HL-60/S4 (cell line): ENCODE measurements around the gene TMEM258.

ENCODE experiments used
- in situ Hi-C: fragments of 300-500 bp; cut with MboI; formaldehyde crosslinking; loops from 2 replicates; pipeline ENCODE4 v1.14.3; 2022; ENCODE audit warnings: low sequenced_read_pairs

Gene TMEM258

DNA sequence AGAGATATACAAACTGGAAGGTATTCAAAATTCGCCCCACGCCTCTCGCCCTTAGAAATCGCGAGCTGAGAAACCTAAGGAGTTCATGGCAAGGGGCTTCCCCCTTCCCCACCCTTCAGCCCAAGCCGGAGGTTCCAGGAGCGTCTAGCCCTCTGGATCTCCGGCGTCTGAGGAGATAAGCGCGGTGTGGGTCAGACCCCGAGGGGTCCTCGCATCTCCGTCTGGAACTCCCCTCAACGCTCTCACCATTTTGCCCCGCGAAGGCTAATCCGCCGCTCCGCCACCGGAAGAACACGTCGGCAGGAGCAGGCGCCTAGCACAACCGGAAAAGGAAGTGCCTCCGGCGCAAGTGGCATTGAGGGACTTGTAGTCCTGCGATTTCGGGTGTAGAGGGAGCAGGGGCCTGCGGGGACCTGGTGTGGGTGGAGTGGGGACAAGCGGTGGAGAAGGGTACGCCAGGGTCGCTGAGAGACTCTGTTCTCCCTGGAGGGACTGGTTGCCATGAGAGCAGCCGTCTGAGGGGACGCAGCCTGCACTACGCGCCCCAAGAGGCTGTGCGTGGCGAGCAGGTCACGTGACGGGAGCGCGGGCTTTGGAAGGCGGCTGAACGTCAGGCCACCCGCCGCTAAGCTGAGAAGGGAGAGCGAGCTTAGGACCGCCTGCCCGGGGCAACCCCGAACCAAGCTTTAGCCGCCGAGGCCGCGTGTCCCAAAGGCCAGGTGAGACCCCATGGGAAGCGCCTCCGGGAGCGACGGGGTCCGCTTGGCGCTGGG lies at the start of gene TMEM258, which contains the start of gene FEN1:
Gene TMEM258, minus strand, starts transcription at position 290 of the 773 bp plus-strand sequence. Its CDS starts 41 bp downstream, at position 249.
Gene FEN1, plus strand, starts transcription at position 602 of the 773 bp plus-strand sequence. CDS start 2,451 bp downstream, outside the sequence.
- in situ Hi-C loops: no loop called here

DNA sequence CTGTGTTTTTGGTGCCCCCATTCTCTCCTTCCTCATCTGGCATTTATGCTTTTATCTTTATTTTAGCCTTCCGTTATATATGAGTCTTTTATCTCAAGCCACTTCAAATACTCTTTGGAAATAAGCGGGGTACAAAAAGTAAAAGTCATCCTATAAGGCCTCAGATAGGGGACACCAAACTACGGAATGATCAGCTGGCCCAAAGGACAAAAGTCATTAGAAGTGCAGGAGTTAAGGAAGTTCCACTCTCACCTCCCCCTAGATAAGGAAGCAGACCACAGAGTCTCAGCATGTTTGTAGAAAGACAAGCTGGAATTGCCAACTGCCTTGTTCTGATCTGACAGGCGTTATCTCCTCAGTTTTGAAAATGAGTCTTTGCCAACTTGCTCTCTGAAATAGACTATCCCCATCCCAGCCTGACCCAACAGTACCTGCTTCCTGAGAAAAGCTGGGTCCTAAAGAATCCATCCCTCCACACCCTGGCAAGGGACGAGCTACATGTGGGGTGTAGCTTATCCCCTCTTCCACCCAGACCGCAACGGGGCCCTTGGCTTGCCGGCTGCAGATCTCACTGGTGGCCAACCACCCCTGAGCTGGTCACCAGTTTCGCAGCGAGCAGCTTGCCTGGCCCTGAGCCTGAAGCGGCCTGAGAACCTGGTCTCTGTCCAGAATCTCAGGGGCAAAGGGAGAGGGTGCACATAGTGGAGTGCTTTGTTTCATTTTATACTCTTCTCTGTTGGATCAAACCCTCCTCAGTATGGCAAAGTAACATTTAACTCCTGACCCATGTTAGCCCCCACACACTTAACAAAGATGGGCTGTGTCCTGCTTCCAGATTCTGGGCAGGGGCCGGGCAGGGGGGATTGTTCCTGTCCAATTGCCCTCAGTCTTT lies 49.5 kb upstream of the TMEM258 start:
- in situ Hi-C loops: no loop called here

DNA sequence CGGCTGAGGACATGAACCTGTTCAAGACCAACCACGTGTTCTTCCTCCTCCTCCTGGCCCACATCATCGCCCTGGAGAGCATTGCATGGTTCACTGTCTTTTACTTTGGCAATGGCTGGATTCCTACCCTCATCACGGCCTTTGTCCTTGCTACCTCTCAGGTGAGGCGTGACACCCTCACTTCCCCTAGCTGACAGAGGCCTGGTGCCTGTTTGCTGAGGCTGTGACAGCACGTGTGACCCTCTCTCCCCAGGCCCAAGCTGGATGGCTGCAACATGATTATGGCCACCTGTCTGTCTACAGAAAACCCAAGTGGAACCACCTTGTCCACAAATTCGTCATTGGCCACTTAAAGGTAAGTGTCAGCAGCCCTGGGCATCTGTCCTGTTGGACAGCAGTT lies 48.0 kb upstream of the TMEM258 start:
- in situ Hi-C loops: no loop called here

DNA sequence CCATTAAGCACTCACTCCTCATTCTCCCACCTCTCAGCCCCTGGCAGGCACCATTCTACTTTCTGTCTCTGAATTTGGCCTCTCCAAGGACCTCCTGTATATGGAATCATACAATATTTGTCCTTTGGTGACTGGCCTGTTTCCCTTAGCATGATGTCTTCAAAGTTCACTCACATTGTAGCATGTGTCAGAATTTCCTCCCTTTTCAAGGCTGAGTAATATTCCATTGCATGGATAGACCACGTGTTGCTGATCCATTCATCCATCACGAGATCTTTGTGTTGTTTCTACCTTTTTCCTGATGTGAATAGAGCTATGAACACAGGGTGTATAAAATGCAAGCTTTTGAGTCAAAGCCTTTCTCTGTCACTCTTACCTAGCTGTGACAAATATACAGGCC lies 47.3 kb upstream of the TMEM258 start:
- in situ Hi-C loops: no loop called here

DNA sequence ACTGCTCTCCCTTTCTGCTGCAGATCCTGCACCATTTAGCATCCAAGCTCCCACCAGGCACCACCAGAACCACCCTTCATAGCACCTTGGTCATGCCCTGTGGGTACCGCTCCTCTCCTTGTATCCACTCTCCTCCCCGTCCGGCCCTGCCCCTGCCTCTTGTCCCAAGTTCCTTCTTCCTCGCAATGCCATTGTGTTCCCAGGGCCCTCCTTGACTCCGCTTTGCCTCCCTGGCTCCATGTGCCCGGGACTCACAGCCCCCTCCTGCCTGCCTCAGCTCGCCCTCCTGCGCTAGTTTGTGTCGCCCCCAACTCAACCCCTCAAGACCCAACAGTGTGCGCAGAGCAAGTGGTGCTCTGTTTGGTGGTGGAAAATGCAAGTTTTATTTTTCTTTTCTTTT lies 46.5 kb upstream of the TMEM258 start:
- in situ Hi-C loops: no loop called here

DNA sequence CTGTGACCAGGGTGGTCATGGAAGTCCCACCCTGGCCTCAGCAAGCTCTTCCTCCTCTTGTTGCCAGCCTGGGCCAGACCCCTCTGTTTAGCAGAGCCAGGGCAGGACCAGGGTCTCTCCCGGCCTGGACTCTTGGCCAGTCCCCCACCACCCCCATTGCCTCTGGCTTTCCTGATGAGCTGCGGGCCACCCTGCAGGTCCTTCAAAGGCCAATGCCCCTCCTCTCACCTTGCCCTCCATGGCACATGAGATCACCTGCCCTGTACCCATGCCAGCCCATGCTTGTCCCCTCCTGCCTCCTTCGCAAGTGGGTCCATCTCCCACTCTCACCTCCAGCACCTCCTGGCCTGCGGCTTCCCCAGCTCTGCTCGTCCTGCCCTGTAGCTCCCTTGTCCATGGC lies 46.1 kb upstream of the TMEM258 start:
- in situ Hi-C loops: no loop called here

DNA sequence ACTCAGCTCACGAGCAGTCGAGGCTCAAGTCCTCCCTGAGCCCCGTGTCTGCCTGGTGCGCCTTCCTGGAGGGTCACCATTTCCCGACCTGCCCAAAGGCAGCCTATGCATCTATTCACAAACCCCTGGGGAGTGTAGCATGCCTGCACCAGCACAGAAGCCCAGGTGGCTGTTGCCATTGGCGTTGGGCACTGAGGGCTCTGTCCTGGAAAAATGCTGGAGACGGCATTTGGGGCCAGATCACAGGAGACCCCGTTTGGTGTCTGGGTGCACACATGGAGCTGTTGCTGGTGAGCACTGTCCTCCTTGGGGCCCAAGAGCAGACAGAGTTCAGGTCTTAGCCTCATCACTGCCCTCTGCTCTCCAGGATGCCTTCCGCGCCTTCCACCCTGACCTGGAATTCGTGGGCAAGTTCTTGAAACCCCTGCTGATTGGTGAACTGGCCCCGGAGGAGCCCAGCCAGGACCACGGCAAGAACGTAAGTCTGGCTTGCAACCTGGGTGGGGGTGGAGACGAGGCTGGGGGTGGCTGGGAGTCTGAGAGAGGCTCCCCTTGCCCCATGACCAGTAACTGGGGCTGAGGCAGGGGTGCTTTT lies 45.1 kb upstream of the TMEM258 start:
- in situ Hi-C loops: no loop called here

DNA sequence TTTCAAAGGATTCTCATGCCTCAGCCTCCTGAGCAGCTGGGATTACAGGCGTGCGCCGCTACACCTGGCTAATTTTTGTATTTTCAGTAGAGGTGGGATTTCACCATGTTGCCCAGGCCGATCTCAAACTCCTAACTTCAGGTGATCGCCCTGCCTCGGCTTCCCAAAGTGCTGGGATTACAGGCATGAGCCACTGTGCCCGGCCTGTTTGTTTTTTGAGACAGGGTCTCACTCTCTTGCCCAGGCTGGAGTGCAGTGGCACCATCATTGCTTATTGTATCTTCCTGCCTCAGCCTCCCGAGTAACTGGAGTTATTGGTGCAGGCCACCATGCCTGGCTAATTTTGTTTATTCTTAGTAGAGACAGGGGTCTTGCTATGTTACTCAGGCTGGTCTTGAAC lies 43.8 kb upstream of the TMEM258 start:
- in situ Hi-C loops: no loop called here

DNA sequence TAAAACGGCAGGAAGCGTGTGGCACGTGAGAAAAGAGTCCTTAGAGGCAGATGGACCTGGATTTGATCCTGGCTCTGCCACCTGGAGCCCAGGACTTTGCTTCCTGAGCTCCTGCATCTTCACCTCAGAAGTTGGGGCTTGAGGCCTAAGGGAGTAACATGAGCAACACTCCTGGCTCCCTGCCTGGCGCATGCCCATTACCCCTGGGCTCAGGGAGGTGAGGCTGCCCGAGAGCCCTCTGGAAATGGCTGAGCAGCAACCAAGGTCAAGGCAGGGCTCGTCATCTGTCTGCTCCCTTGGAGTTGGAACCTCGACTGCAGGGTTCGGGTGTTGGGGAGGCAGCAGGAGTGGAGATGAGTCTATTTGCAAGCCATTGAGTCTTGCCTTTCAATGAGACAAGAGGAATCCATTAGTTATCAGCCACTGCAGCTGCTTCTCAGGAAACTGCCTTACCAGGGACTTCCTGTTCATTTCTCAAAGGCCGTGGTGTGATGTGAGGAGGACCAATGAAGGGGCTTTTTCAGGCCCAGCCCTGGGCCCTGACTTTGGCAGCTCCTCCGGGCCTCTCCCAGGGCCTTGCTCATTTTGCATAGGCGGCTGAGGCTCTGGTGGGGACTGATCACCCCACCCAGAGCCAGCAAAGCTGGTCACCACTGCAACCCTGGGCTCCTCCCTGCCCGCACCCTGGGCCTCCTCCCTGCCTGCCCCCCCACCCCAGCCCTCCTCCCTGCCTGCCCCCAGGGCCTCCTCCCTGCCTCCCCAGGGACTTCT lies 42.1 kb upstream of the TMEM258 start:
- in situ Hi-C loops: no loop called here

DNA sequence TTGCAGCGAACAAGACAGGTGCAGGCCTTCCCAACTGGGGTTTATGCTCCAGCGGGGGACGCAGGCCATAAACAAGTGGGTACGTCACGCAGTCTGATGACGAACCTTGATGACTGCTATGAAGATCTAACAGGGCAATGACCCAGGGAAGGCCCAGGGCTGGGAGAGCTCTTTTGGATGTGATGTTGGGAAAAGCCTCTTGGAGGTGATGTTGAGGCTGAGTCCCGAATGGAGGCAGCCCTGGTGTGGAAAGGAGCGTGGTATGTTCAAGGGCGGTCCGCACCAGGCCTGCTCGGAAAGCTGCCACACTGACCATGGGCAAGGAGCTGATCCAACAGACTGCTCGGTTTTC lies 41.5 kb upstream of the TMEM258 start:
- in situ Hi-C loops: no loop called here

DNA sequence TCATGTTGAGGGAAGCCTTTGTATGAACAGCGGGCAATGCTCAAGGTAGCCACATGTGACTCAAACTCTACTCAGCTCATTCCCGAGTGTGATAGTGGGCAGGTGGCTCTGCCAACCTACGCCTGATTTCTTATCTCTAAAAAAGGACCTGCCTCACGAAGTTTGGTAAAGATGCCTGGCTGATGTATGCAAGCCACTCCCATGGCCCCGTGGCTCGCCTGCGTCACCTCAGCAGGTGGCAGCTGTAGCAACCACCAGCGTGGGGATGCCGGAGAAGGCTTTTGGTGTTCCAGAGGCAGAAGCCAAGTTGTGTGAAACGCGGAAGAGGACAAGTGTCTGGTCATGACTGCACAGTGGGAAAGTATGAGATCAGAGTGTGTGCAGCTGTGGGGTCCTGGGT lies 41.1 kb upstream of the TMEM258 start:
- in situ Hi-C loops: no loop called here

DNA sequence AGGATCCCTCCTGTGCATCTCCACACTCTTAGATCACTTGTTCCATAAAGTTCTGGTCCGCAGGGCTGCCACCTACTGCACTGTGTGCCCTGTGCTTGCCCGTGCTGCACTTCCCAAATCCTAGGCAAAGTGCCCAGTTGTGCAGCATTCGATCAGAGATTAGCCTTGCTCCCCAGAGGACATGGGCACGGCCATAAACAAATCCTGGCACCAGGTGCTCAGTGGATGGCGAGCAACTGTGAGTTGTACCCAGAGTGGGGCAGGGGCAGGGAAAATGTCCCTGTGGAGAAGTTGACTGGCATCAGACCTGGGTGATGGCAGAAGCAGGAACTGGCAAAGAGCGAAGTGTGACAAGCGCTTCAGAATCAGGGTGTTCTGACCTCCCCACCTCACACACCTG lies 40.4 kb upstream of the TMEM258 start:
- in situ Hi-C loops: no loop called here

DNA sequence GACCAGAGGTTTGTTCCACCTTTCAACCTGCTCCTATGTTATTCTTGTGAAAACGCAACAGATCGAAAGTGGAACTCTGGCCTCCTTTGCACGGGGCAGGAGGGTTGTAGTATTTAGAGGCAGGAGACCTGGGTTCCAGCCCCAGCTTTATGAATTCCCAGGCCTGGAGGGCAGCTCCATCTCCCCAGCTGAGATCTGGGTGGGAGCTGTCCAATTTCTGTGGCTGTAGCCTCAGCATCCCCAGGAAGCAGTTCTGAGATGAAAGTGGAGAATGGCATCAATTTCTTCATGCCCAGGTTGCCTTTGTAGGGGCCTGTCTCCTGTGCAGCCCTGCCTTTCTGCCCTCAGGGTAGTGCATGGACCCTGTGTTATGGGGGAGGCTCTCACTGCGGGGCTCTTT lies 39.8 kb upstream of the TMEM258 start:
- in situ Hi-C loops: no loop called here

DNA sequence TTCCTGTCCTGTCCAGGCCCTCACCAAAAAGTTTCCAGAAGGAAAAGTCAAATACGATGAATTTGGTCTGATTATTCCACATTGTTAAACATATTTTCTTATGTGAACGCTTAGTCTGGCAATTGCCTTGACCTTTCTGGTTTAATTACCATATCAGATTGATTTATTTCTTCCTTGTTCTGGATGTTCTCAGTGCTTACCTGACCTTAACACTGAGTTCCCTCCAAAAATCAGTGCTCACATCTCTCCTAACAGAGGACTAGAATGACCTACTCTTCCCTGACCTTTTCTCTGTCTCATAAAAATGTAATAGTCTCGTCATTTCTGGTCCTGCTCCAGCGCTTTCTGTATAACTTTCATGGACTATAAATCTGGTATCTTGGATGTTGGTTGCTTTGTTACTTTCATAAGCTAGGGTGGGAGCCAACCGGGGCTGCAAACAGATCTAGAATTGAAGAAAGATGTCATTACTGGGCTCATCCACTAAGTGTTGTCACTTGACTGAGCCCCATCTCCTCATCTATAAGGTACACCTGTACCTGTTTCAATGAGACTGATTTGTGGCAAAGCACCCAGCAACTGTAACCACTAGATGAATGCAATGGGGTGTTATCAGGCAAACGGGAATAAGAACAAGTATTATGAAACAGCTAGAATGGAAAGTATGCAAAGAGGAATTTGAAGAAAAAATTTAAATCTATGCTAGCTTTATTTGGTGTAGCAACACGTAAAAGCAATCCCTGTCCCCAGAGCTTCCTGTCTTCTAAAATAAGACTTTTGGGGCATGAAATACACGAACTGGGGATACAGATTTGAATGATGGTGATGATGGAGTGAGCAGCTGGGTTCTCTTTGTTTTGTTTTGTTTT lies 38.1 kb upstream of the TMEM258 start:
- in situ Hi-C loops: no loop called here

DNA sequence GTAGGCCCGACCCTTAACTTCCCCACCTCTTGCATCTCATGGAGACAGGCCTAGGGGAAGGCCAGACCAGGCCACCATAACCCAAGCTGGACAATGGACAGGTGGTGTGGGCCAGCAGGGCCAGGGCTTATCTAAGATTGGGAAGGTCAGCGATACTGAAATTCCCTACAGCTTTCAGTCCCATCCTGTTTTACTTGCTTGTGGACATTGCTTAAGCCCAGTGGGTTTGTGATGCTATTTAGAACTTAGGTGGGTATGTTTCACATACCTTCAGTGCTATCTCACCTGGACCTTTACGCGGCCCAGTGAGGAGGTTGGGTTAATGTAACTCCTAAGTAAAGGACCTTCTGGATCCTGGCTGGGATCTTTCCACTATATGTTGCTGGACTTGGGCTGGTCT lies 37.4 kb upstream of the TMEM258 start:
- in situ Hi-C loops: no loop called here

DNA sequence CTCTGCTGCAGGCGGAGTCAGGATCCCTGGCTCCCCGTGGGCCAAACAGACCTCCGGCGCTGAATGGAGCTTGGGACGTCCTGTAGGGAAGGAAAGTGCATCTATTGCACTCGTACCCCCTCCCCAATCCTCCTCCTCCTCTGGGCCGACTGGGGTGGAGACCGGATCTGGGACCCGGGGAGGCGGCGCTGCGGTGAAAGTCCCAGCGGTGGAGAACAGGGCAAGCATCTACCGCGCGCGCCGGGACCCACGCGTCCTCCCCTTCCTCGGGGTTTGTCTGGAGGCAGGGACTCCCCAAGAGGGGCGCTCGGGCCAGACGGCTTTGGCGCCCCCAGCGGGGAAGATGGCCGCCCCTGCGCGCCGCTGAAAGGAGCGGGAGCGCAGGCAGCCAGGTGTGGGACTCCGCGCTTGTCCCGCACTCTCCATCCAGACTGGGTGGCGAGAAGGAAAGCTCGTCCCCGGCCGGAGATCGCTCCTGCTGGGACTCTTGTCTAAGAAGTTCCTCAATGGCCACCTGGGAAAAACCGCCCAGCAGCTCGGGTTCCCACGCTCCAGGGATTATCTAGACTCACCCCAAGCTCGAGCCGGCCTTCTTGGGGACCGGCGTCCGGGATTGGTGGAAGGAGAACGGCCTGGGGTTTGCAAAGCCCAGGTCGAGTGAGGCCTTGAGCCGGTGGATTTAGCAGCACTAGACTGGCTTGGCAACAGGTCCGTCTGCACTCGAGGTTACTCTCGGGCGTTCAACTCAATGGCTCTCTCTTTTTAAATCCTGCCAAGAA lies 36.4 kb upstream of the TMEM258 start:
- in situ Hi-C loops: no loop called here

DNA sequence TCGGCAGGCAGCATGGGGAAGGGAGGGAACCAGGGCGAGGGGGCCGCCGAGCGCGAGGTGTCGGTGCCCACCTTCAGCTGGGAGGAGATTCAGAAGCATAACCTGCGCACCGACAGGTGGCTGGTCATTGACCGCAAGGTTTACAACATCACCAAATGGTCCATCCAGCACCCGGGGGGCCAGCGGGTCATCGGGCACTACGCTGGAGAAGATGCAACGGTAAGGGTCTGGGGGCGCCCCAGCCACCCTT lies 35.9 kb upstream of the TMEM258 start:
- in situ Hi-C loops: no loop called here

DNA sequence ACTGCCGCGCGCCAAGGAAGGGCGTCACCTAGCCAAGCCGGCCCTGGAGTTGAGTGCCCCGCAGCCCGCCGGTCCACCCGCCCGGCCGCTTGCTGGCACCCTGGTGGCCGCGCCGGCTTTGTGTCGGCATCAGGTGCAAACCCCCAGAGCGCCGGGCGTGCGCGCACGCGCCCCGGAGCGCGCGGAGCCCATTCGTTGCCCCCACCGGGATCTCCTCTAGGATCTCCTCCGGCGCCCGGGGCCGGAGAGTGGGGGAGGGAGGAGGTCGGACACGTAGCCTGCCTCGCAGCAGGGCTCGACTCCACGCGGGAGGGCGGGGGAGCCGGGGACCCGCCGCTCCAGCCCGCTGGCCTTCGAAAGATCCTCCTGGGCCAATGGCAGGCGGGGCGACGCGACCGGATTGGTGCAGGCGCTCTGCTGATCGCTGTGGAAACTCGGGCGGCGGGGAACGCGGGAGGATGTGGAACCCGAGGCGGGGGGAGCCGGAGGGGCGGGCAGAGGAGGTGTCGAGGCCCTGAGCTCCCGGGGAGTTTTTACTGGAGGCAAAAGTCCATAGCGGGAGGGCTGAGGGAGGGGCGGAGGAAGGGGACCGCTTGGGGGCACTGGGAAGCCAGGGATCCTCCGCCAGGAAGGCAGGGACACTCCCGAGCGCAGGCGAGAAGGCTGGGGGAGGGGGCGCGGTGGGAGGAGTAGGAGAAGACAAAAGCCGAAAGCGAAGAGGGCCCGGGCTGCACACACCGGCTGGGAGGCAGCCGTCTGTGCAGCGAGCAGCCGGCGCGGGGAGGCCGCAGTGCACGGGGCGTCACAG lies 35.4 kb upstream of the TMEM258 start, which contains the start of gene FADS2:
Gene FADS2, plus strand, starts transcription at position 730 of the 808 bp plus-strand sequence. CDS start 91 bp downstream, outside the sequence.
- in situ Hi-C loops: no loop called here
